ENCODE data around the gene HS2ST1.

HS2ST1 gene

DNA sequence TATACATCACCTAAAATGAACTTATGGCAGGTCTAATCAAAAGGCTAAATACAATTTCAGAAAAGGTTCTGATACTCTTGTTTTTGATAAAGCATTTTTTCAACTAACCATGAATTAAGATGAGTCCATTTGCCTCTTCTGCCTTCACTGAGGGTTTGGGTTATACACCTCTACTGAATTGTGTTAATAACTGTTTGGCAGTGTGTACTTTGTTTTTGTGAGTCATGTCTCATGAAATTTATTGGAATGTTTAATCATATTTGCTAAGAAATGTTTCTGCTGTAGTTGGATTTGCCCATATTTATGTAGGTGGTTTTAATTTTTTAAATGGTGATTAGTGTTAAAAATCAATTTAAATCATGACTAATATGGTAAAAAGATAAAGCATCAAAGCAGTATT, 190.5 kb downstream of the HS2ST1 start:
- no peak for DNase-seq (ENCODE audit: extremely low read depth in 1 of 2, low read depth in 1 of 2)

DNA sequence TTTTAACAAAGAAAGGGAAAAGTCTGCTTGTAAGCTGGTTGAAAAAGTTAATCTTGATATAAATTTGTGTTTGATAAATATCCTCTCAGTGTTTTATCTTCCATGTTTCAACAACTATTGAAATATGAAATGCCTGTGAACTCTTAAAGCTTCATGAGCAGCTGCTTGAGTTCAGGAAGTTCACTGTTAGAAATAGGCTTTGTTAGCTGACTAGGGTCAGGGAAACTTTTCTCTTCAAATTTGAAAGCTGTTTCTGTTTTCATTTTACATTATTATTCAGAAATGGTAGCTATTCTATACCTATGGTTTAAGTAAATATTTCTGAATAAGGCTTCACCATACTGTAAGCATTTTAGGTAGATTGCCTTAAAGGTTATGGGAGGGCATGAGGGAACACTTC, 191.7 kb downstream of the HS2ST1 start:
- DNase-seq (ENCODE audit: extremely low read depth in 1 of 2, low read depth in 1 of 2), result no peak

DNA sequence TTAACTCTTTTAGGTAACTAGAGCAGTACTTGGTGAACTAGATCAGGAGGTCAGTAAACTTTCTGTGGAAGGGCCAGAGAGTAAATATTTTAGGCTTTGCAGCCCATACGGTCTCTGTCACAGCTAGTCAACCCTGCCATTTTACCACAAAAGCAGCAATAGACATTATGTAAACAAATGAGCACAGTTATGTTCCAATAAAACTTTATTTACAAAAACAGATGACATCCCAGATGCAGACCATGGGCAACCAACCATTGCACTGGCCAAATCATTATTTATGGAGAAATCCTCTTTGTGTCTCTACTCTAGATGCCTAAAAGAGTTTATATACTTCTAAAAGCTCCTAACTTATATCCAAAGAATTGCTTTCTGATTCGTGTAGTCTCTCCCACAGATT, 192.4 kb downstream of the HS2ST1 start:
- DNase-seq (ENCODE audit: extremely low read depth in 1 of 2, low read depth in 1 of 2), result no peak

DNA sequence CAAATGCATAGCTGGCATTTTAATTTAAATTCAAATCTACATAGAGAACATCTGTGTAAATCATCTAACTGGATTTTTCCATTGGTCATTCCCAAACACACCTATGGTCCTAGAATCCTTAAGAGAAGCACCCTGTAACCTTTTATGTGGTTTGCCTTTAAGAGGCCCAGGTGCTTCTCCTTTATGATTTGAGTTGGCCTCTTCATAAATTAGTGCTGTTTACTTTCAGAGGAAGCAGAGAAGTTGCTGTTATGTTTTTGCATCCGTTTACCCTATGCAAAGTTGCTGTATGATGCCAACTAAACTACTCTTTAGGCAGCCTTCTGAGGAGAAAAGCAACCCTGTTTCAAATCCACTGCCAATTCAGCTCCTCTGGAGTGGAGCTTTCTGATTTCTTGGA, 193.8 kb downstream of the HS2ST1 start:
- no peak for DNase-seq (ENCODE audit: extremely low read depth in 1 of 2, low read depth in 1 of 2)

DNA sequence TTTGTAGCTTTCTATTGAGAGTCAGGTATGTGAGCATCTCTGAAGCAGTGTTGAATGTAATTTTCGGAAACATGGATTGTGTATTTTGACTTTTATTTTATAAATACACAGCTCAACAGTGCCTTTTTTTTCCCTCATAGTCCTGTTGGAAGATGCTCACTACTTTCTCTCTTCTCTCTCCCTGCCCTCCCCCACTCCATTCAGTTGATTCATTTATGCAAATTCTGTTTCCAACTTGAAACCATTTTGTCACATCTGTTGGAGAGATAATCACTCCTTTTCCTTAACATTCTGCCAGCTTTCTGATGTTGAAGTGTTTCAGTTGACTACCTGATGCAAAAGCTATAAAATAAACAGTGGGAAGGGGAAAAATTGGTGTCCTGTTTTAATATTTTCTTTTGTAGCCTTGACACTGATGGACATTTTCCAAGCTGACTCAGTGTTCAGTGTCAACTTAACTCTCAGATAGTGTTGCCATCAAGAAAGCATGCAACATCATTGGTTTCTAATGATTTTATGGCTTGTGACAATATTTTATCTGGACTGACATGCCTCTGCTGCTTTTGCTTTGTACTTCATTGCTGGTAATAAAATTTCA, 194.5 kb downstream of the HS2ST1 start:
- DNase-seq (ENCODE audit: extremely low read depth in 1 of 2, low read depth in 1 of 2), result no peak

DNA sequence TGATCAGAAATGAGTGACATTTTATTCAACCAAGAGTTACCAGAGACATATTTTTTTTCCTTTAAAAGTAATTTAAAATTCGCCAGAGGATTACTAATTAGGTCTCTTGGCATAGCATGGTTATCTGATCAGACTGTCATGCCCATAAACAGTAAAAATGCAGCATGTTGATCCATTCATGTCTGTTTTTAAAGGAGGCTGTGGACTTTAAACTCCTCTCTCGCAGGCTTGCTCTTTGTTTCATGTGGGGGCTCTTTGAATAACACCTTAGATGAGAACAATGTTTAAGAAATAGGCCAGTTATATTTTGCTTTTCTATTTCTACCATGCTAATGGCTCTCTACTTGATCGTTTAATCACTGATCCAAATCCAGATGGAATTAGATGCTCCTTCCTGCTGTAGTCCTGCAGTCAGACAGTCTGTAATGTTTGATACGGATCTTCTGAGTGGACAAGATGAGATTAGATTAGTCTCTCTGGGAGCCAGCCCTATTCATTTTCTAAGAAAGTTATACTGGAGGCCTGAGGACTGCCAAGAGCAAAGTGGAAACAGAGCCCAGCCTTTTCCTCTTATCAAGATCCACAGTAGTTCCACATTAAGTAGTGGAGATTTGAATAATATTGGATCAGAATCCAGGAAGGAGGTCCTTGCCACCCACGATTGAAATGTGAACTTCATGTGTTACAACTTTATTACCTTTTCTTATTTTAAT, 197.4 kb downstream of the HS2ST1 start:
- no peak for DNase-seq (ENCODE audit: extremely low read depth in 1 of 2, low read depth in 1 of 2)

DNA sequence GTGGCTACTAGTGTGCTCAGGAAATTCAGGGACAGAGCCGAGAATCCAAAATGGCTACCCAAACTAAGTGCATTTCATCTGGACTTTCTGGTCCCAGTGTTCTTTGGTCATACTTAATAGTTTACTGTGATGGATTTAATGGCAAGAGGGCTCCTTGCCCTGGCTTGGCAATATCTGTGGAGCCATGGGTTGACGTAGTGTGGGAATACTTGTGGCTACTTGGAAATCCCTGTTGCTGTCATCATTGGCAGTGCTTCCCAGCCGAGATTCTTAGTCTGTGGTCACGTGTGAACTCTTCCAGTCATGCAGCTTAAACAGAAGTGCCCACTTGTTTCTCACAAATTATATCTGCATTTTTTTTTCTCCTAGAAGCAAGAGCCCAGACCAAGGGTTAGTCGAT, 198.9 kb downstream of the HS2ST1 start:
- DNase-seq (ENCODE audit: extremely low read depth in 1 of 2, low read depth in 1 of 2), result no peak

DNA sequence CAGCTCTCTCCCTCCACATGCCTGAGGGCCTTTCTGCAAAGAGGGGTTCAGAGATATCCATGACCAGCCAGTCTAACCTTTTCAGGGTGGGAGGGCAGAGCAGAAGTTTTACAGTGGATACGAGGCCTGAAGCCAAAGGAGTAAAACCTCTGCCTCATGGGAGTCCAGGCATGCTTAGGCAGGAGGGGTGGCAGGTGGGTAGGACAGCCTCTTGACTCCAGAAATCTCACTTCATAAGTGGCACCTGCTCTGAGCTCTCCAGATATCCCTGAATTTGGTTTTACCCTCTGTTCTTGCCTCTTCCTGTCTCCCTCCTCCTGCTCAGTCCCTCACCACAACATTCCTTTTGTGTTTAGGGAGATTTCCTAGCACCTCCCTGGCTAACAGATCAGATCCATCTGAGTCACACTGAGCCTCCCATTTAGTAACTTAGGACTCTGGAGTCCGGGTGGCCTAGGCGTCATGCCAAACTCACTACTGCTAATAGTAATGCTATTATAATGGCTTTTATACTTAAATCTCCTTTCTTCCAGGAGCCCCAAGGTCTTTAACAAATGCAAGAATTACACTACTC, 201.0 kb downstream of the HS2ST1 start:
- no peak for DNase-seq (ENCODE audit: extremely low read depth in 1 of 2, low read depth in 1 of 2)

DNA sequence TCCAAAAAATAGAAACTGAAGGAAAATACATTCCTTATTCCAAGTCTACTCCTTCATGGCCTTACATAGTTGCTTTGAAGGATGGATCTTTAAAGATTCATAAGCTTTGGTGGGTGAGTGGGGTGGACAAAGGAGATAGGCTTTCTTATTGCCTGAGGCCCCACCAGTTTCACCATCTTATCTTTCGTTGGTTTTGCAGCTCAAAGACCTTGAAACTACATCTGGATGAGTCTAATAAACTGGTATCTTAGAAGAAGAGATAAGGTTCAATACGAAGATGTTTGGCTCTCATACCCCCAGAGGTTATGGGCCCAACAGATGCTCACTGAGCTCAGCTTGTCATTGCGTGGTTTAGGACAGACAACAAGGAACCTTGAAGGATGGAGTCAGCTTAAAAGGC, 201.5 kb downstream of the HS2ST1 start:
- no peak for DNase-seq (ENCODE audit: extremely low read depth in 1 of 2, low read depth in 1 of 2)

DNA sequence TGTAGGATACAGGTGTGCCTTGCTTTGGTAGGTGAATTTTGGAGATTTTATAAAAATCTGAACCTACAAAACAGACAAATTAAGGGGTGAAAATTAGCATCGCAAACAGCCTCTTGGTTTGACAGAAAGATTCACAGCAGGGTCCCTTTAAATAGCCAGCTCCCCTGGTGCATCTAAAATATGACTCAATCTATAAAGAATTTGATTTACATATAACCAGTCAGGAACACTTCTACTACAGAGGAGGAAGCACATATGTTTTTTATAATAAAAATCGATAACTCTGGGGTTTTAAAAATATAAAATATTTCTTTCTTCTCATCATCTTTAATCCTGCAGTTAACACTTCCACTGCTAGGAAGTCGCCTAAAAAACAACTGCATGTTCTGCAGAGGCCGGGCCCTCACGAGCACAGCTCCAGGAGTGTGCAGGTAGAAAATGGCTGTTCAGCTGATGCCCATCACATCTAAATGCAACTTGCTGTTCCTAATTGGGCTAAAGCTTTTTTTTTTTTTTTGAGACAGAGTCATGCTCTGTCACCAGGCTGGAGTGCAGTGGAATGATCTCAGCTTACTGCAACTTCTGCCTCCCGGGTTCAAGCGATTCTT, 203.4 kb downstream of the HS2ST1 start:
- DNase-seq (ENCODE audit: extremely low read depth in 1 of 2, low read depth in 1 of 2), result no peak

DNA sequence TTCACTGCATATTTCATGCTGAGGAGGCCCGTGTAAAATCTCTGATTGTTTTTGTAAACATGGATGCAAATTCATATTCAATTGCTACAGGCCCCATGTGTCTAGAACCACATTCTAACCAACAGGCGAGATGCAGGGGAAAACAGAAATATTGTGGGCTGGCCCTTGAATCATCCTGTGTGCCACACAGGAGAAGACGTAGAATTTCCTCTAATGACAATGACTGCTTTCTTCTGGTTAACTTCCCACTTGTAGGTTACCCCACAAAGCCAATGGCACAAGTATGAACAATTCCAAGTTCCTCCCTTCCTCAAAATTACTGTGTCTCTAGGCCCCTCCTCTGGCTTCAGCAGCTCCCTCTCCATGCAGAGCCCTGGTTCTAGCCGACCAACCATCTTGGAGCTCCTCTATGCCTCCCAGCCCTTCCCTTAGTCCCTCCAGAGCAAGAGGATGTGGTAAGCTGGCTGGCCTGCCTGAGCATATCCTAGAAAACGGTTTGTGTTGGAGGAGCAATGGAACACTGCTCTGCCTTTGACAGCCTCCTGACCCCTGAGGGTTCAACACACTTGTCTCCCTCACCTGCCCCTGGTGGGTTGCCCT, 205.2 kb downstream of the HS2ST1 start:
- no peak for DNase-seq (ENCODE audit: extremely low read depth in 1 of 2, low read depth in 1 of 2)

DNA sequence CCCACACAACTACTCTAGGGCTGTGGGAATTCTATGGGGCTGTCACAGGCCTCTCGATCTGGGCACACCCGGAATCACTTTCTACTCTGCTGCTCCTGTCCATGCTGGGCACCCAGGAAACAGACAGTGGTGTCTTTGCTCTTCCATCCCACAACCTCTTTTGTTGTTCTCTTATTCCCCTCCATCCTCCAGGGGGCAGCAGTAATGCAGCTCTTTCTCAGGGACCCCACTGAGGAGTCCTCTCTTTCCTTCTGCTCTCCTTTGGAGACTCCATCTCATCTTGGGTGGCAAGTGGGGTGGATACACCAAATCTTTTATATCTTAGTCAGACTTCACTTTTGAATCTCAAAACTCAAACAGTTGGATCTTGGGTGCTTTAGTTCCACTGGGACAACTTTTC, 206.3 kb downstream of the HS2ST1 start:
- no peak for DNase-seq (ENCODE audit: extremely low read depth in 1 of 2, low read depth in 1 of 2)

DNA sequence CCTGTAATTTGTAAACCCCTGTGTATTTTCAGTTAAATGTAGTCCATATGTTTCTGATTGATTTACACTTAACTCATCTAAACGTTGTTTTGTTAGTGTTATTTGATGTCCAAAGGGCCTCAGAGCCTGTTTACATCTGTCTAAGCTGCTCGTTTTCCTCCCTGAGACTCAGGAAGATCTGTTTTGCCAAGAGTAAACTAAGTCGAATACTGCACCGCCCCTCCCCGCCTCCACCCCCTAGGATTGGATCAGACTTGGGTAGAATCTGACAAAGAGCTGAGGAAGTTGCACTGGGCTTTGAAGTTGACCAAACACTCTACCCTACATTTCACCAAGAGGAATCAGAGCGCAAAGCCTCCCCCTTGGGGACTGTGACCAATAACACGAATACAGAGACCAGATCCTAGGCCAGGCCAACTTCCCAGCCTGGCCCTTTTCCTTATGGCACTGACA, 207.3 kb downstream of the HS2ST1 start:
- DNase-seq (ENCODE audit: extremely low read depth in 1 of 2, low read depth in 1 of 2), result no peak

DNA sequence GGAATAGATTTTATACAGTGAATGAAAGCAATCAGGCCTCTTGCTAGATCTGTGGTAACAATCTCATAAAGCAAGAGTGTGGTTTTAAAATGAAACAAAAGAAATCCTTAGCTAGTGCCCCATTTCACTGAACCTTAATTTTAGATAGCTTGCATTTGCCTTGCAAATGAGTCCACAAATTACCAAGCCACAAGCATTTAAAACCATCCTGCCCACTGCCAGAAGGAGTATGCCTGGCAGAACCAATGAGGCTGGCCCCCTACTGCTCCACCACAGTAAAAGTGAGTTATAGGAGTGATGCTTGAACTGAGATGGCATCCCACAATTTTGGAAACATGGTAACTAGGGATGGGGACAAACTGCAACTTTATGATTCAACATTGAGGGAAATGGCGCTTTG, 207.8 kb downstream of the HS2ST1 start:
- no peak for DNase-seq (ENCODE audit: extremely low read depth in 1 of 2, low read depth in 1 of 2)

DNA sequence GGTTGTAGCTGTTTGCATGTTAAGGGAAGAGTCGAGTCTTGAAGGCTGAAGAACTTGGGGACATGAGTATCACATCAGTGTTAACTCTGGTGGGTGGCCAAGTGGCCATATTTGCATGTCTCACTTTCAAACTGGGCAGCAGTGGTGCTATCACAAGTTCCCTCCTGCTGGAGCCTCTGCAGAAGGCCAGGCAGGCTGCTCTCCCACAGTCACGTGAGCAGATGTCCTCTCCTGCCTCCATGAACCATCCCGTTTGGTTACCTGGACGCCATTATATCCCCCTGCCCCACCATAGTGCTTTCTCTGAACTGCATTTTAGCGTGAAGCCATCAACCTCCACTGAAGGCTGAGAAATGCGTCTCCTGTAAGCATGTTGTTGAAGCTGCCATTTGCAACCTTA, 209.2 kb downstream of the HS2ST1 start:
- no peak for DNase-seq (ENCODE audit: extremely low read depth in 1 of 2, low read depth in 1 of 2)

DNA sequence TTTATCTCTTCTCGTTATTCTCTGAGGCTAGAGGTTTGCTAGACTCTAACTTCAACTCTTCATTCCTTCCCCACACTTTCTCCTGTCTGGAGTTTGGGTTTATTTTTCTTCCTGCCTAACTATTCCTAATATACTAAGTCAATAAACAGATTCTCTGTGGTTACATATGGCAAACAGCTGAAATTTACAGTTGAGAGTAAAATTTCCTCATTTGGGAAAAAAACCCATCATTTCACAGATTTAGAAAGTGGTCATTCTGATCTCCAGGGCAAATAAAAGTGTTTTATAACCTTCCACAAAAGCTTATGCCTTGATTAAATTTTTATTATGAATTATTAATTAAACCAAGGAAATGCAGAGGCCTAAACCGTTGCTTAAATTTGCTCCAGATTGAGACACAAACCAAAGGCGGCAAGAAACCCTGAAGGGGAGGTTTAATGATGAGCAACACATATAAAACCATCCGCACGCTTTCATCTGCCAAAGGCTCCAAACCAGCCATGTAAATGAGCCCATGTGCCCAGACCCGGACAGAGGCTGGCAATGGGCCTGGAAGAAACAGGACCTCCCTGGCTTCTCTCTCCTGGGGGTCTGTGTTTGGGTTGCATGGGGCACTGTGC, 212.6 kb downstream of the HS2ST1 start:
- no peak for DNase-seq (ENCODE audit: extremely low read depth in 1 of 2, low read depth in 1 of 2)

DNA sequence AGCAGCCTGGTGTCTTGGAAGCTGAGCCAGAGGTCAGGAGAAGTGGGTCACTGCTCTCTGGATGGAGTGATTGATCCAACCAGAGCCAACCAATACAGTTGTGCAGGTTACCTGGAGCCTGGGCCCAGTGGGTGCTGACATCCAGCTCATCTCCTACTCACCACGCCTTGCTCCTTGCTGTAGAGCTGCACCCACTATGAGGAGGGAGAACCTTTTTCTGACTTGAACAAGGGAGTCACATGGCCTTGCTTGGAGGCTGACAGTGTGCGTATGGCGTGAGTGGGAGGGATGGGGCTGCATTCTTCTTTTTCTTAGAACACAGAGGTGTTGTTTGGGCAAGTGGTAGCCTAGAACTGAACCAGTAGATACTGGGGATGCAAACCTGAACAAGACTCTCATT, 213.1 kb downstream of the HS2ST1 start:
- no peak for DNase-seq (ENCODE audit: extremely low read depth in 1 of 2, low read depth in 1 of 2)

DNA sequence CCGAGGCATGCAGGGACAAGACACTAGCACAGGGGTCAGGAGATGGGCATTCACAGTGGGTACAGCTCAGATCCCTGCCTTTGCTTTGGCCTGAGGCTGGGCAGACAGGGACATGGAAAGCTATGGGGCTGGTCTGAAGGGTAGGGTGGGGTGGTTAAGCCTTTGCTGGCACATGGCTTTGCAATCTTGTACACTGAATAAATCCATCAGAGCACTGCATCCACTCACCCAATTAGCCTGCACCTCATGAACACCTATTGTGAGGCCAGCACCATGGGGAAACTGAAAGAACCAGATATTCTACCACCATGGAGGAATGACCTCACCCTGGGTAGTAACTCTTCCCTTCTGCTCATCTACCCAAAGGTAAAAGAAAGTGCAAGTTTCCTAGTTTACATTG, 214.6 kb downstream of the HS2ST1 start:
- DNase-seq (ENCODE audit: extremely low read depth in 1 of 2, low read depth in 1 of 2), result no peak

DNA sequence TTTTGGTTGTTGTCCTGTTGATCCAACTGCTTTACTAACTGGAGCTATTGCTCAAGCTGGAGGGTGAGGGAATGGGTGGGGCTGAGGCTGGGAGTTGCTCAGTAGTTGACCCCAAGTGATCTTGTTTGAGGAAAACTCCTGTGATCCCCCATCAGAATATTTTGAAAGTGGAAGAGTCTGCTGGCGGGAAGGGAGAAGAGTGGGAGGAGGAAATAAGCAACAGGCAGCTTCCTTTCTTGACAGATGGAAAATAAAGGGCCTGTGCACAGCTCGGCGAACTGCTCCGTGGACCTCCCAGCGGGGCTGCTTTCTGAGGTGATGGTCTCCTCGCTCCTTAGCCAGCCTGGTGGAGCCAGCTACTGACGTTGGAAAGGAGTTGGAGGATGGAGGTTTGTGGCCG, 215.2 kb downstream of the HS2ST1 start:
- no peak for DNase-seq (ENCODE audit: extremely low read depth in 1 of 2, low read depth in 1 of 2)

DNA sequence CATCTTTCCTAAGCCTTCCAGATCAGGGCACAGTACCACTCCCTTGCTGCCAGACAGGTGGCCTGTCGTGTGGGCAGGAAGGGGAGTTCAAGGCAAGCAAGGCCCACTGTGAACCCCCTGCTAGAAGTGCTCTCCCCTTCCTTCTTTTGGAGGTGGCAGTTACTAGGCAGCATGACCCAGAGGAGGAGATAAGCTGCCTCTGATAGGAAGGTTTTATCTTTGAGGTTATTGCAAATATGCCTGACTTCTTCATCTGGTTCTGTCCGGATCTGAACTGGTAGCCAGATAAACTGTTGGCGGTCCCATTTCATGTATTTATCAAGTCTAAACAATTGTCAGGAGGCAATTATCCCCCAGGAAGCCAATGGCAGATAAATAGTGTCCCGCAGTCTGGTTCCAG, 216.0 kb downstream of the HS2ST1 start:
- no peak for DNase-seq (ENCODE audit: extremely low read depth in 1 of 2, low read depth in 1 of 2)

DNA sequence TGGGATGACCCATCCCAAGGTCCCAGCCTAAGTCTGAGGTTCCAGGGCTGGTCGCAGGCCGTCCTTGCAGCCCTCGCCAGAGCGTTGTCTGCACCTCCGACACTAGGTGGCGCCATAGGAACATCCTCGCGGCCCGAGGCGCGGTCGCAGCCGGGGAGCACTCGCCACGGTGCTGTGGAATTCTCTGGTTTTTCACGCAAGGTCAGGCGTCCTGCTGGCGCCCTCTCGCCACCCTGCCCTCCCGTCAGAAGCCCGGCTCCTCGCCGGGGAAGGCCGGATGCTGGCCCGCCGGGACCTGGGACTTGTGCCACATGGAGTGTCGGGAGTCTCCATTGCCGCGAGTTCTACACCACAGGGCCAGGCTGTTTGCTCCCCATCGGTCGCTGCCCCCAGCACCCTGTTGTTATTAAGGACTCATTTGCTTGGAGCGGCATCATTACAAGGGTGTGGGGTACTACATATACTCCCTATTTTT, 217.4 kb downstream of the HS2ST1 start:
- peak; percentile 34 to 60 for DNase-seq (ENCODE audit: extremely low read depth in 1 of 2, low read depth in 1 of 2)
